Measurements from ENCODE around the gene CREBBP. TPM values are rescaled to one million over a fixed set of nuclear protein-coding genes. Genes with fewer than 3 reads are reported as not detected.
"Not testable (repeated sequence)": the region's sequence is repeated elsewhere in the genome, so short reads cannot be mapped to it uniquely, and the experiment has no call there.

The CREBBP gene
- total RNA-seq, 1 donor from 2014 or later, result 11.3 TPM

DNA sequence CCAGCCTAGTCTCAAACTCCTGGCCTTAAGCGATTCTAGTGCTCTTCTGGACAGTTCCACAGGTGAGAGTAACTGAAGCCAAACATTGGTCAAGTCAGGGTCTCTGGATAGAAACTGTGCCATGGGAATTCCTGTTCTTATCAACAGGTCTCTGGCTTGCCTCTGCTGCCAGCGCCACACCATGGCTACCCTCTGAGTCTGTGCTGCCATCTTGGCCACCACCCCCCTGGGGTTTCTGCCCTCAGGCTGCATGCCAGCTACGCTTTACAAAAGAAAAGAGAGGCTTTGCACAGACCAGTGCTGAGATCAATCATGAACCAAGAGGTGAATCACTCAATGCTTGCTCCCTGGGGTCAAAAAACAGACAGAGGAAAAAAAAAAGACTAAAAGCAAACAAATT is 24.4 kb upstream of the CREBBP start:
- no peak for DNase-seq (ENCODE audit: low read depth)
- H3K4me3 ChIP-seq (ENCODE audit: low read depth, low read length), result no peak overlapping the region

DNA sequence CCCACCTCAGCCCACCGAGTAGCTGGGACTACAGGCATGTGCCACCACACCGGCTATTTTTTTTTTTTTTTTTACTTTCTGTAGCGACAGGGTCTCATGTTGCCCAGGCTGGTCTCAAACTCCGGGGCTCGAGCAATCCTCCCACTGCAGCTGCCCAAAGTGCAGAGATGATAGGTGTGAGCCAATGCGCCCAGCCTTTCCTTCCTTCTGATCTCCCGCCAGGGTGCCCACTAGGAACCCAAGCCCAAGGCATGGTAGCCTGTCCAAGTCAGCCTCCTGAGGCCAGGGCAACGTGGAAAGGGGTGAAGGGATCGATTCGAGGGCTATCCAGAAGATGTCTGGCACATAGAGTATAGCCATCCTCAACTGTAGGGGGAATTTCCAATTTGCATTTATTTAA is 9.6 kb upstream of the CREBBP start:
- no peak overlapping the region for H3K4me3 ChIP-seq (ENCODE audit: low read depth, low read length)
- DNase-seq (ENCODE audit: low read depth), result no peak
- TF ChIP-seq, protein P1, sequence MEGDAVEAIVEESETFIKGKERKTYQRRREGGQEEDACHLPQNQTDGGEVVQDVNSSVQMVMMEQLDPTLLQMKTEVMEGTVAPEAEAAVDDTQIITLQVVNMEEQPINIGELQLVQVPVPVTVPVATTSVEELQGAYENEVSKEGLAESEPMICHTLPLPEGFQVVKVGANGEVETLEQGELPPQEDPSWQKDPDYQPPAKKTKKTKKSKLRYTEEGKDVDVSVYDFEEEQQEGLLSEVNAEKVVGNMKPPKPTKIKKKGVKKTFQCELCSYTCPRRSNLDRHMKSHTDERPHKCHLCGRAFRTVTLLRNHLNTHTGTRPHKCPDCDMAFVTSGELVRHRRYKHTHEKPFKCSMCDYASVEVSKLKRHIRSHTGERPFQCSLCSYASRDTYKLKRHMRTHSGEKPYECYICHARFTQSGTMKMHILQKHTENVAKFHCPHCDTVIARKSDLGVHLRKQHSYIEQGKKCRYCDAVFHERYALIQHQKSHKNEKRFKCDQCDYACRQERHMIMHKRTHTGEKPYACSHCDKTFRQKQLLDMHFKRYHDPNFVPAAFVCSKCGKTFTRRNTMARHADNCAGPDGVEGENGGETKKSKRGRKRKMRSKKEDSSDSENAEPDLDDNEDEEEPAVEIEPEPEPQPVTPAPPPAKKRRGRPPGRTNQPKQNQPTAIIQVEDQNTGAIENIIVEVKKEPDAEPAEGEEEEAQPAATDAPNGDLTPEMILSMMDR (conservative IDR thresholded peaks at IDR 0.05; ENCODE audit: low read depth, low read length), result no peak

More for the DNA sequence above, 24.4 kb upstream of the CREBBP start:
- TF ChIP-seq, protein P1 (conservative IDR thresholded peaks at IDR 0.05; ENCODE audit: low read depth, low read length), result no peak

DNA sequence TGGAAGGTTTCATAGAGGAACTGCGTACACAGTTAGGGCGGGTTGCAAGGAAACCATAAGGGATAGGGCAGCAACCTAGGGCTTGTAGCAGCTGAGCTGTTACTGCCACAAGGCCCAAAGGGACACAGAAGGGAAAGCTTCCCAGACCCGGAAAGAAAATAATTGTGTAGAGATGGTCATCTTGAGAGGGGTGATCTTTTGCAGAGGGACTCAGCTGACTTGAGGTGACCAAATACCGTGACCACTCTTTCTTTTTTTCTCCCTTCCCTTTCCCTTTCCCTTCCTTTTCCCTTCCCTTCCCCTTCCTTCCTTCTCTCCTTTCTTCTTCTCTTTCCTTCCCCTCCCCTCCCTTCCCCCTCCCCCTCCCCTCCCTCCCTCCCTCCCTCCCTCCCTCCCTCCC is 8.5 kb upstream of the CREBBP start:
- no peak overlapping the region for H3K4me3 ChIP-seq (ENCODE audit: low read depth, low read length)
- TF ChIP-seq, protein P1 (conservative IDR thresholded peaks at IDR 0.05; ENCODE audit: low read depth, low read length), result no peak
- DNase-seq (ENCODE audit: low read depth), result no peak

DNA sequence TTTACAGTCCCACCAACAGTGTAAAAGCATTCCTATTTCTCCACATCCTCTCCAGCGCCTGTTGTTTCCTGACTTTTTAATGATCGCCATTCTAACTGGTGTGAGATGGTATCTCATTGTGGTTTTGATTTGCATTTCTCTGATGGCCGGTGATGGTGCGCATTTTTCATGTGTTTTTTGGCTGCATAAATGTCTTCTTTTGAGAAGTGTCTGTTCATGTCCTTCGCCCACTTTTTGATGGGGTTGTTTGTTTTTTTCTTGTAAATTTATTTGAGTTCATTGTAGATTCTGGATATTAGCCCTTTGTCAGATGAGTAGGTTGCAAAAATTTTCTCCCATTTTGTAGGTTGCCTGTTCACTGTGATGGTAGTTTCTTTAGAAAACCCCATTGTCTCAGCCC is 5.5 kb upstream of the CREBBP start:
- not testable (repeated sequence) for H3K4me3 ChIP-seq (ENCODE audit: low read depth, low read length); DNase-seq (ENCODE audit: low read depth)

DNA sequence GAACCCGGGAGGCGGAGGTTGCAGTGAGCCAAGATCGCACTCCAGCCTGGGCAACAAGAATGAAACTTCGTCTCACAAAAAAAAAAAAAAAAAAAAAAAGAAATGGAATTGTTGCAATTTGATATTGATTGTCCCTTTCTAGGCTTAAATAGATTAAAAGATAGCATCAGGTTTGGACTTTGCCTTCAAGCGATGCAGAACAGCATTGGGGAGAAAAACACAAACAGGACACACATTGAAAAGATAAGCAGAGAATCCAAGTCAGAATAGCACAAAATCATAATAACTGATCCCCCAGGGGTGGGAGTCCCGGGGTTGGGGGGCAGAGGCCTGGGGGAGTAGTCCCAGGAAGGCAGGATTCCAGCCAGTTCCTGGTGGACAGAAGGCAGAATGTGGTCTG is 3.9 kb upstream of the CREBBP start:
- H3K4me3 ChIP-seq (ENCODE audit: low read depth, low read length), result no peak overlapping the region
- TF ChIP-seq, protein P1 (conservative IDR thresholded peaks at IDR 0.05; ENCODE audit: low read depth, low read length), result no peak
- no peak for DNase-seq (ENCODE audit: low read depth)

DNA sequence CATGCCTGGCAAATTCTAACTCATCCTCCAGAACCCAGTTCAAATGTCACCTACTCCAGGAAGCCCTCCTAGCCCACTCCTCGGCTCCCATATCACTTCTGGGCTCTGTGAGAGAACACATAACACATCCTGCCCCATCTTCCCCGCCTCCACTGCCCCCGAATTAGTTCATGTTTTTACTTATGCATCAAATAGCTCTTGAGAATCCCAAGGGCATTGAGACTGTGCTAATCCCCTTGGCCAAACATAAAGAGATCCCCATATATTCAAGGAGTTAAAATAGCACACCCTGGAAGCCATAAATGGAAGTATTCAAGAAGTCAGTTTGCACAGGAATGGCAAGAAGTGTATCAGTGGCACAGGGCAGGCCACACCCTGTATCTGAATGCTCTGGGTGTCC is 2.0 kb upstream of the CREBBP start:
- TF ChIP-seq, protein P1 (conservative IDR thresholded peaks at IDR 0.05; ENCODE audit: low read depth, low read length), result no peak
- no peak overlapping the region for H3K4me3 ChIP-seq (ENCODE audit: low read depth, low read length)
- DNase-seq (ENCODE audit: low read depth), result no peak

DNA sequence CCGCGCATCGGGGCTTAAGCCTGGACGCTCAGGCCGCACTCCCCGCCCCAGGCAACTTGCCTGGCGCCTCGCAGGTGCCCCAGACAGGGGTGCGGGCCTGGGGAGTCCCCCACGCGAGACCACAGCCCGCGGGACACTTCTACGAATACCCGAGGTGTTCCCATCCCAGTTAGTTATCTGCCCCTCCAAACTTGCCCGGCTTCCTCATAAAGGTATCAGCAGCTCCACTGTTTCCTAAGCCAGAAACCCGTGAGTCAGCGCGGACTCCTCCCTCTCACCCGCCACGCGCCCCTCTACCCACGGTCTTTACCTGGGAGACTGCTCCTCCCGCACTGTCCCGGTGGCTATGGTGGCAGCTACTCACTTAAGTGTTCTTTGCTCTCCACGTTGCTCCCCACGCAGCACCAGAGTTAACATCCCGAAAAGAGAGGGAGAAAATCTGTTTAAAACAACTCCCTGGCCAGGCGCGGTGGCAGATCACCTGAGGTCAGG is 1.0 kb upstream of the CREBBP start:
- peak overlapping the region; percentile 83 for H3K4me3 ChIP-seq (ENCODE audit: low read depth, low read length)
- DNase-seq (ENCODE audit: low read depth), result no peak
- TF ChIP-seq, protein P1 (conservative IDR thresholded peaks at IDR 0.05; ENCODE audit: low read depth, low read length), result no peak
